Stimulated activated CD8-positive, alpha-beta memory T cell treated with anti-CD3 and anti-CD28 coated beads, Interleukin-15, amount 100 ng/mL, for 48 hours (primary cell): ENCODE data around the gene EFEMP1.

Source experiments
- DNase-seq, 2 donors: peaks; one replicate each; pipeline ENCODE4 v3.0.0-alpha.2; 2020; ENCODE audit warnings: low read depth in 2 of 2

Gene EFEMP1, protein sequence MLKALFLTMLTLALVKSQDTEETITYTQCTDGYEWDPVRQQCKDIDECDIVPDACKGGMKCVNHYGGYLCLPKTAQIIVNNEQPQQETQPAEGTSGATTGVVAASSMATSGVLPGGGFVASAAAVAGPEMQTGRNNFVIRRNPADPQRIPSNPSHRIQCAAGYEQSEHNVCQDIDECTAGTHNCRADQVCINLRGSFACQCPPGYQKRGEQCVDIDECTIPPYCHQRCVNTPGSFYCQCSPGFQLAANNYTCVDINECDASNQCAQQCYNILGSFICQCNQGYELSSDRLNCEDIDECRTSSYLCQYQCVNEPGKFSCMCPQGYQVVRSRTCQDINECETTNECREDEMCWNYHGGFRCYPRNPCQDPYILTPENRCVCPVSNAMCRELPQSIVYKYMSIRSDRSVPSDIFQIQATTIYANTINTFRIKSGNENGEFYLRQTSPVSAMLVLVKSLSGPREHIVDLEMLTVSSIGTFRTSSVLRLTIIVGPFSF

GRCh38 chr2:55923091-55923981 is at the start of gene EFEMP1:
Gene EFEMP1, minus strand, starts transcription at chr2:55923782. Its CDS starts 1,342 bp downstream, at chr2:55922440.
- DNase-seq: no peak

DNA sequence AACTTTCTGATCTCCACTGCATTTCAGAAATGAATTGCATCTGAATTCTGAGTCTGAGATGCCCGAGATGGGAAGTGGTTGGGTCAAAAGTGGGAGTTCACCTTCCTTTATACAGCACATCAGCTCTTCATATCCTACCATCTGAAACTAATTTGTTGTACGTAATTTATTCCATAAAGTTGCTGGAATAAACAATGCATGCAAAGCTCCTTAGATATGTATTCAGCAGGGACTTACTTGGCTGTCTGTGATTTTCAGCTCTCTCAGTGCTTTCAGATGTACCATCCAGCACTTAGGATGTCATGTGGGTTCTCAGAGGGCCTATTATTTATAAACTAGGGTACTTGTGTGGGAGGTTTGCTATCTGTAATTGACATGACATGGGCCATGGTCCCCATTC is 46.9 kb upstream of the EFEMP1 start:
- DNase-seq: no peak

DNA sequence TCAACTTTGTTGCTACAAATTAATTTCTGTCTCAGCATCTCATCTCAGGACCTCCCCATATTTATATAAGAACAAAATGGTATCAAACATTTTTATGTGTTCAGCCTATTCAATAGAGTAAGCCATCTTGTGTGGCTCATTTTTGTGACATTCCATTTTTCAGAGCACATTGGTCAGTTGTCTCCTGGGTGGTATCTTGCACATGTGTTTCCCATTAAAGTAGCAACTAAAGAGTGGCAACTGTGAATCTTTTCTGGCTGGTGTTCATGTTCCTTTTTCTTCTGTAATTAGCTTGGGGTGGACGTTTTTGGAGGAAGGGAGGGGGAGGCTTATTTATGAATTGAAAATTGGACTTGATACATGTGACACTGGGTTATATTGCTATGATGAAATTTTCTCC is 45.4 kb upstream of the EFEMP1 start:
- no peak for DNase-seq

DNA sequence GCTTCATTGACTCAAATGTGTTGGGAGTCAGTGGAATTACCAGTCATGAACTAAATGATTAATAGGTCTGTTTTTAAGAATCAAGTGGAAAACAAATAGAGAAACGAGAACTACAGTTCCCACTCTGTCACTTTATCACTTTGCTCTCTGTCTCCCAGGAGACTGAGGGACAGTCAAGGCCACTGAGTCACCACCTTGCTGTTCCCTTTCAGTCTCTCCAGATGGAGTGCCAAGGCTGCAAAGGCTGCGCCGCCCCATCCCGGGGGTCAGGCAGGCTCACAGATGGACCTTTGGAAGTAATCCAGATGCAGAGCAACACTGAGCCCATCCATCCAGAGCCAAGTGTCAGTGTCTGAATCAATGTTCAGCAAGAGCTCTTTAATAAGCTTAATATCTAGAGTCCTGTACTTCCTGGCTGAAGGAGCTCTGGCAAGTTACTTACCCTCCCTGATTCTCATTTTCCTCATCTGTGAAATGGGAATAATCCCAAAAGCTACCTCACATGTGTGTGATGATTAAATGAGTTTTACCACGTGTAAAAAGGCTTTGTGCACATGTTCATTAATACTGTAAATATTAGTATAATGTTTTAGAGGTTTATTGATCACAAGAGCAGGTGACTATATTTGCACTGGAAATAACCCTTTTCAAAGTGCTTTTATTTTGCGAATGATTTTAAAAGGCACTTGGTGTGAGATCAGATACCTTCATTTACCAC is 43.0 kb upstream of the EFEMP1 start:
- DNase-seq: no peak

DNA sequence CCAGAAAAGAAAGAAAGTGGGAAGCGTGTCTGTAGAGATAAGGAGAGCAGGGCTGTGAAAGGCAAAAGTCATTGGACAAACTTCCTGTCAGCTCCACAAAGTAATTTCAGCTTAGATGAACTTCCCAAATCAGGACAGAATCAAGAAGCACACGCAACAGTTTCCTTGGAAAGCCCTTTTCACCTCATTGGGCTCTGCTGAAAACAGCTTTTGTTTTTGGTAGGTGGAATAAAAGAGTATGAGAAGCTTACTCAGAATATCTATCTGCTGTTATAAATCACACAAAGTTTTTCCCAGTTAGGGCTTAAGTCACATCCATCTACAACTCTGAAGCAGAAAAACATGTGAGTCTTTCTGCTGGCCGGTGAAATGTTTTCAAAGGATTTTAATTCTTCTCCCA is 42.4 kb upstream of the EFEMP1 start:
- no peak for DNase-seq

DNA sequence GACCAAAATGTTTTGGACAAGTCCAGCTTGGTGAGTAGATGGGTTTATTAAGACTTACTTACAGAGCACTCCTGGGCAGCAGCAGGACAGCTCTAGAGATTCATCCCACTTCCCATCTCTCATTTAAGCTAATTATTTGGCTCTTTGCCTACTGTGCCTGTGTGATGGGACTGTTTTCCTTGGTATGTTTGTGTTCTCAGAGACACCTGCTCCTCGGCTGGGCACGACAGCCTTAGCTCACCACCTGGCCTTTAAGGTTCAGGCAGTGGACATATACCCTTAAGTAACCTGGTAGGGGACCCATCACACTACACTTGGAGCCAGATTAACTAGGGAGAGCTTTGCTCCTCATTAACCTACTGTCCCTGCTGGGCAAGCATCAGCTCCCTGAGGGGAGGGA is 41.7 kb upstream of the EFEMP1 start:
- DNase-seq: no peak

DNA sequence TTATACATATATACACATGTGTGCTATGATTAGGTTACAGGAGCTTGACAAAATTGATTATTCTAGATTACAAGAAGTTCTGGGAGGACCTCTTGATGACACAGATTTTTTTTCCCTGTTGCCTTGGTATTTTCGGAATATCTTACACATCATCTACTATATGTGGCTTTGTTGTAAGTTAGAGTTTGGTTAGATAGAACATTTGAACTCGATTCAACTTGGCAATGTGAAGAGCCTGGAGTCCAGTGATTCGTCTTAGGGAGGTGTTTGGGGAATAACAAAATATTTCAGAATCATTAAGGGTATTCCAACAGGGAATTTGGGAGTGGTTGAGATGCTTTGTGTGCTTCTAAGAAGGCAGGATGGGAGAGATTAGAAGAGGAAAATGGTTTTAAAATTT is 39.3 kb upstream of the EFEMP1 start:
- no peak for DNase-seq

GRCh38 chr2:55961318-55961911 is 37.8 kb upstream of the EFEMP1 start:
- DNase-seq: no peak

DNA sequence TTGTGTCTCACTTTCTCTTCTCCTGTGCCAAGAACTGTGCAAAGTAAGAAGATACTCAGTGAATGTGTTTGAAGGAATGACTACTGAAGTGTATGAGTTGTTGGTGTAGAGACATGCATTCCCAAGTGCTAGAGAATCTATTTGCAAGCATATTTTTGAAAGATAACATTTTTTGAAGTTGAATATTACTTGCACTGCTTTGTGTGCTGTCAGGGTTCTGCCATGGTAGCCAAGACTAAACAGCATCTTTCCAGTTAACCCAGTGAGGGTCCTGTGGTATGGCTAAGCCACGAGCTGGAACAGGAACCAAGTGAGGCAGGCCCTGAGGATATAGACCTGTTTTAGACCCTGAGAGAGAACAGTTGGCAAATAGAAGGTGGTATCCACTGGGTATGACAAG is 35.2 kb upstream of the EFEMP1 start:
- no peak for DNase-seq

- no peak for DNase-seq
Observed at GRCh38 chr2:55957142-55957541, 33.6 kb upstream of the EFEMP1 start.

DNA sequence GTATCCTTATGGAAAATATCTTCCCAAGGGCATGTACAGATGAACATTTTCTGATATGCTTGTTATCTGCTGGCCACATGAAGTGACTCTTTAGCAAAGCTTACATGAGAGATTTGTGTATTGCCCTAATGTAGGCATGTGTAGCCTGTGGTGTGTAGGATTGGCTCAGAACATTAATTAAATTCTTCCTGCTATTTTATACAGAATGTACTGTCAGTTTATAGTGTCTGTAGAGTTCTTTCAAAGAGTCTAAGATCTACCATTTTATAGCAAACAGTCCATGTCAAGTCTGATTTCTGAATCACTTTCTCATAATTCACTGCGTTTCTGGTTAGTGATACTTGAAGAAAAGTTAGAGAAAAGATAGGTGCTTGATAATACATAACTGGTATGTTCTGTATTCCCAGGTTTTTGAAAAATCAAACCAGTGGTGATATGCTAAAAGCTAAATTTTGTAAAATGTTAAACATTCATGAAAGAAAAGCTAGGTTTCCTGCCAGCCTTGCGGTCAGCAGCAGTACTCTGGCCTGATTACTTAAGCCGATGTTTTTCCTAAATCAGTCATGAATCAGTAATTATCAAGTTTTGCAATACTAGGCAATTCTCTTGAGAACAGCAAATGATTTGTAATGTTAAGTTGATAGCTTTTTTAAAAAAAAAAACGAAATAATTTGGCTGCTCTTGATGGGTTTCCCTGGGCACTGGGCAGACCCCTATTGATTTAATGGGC is 30.9 kb upstream of the EFEMP1 start:
- DNase-seq: no peak

DNA sequence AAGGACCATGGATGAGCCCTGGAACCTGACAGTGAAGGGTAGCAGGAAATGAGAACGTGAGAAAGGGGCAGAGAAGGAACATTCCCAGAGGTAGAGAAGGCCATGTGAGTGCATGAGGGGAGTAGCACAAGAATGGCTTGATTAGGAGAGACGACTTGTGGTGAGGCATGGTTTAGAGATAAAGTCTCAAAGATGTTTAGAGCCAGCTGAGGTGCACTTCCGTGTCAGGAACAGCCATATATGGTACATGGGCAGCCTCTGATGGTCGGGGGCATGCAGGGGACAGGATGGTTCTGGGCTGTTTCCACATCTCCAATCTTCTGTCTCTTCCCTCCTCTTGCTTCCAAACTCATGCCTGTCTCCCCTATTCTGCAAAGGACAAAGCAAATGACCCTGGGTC is 28.8 kb upstream of the EFEMP1 start:
- no peak for DNase-seq

GRCh38 chr2:55951533-55951932 is 28.0 kb upstream of the EFEMP1 start:
- DNase-seq: no peak

DNA sequence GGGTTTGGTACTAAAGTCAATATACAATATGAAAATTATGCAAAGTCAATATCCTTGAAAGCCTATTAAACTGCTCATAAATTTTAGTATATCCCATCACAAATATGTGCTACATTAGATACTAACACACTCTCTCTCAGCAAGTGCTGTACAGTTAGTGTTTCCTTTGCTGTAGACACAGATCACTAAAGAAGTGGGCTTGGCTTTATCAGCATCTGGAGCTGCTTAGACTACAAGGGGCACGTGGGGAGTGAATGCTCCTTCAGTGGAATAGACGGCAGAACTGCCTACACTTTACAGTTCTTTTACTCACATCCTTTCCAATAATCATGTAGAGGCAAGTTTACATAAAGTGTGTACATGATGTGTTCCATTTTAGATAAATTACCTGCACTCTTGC is 26.0 kb upstream of the EFEMP1 start:
- no peak for DNase-seq

GRCh38 chr2:55949211-55949610 is 25.6 kb upstream of the EFEMP1 start:
- DNase-seq: no peak

- DNase-seq: no peak
Observed at GRCh38 chr2:55948176-55948923, 24.8 kb upstream of the EFEMP1 start.

- no peak for DNase-seq
Observed at GRCh38 chr2:55947752-55948151, 24.2 kb upstream of the EFEMP1 start.

GRCh38 chr2:55946793-55947192 is 23.2 kb upstream of the EFEMP1 start:
- DNase-seq: no peak

- no peak for DNase-seq
Observed at GRCh38 chr2:55943466-55943865, 19.9 kb upstream of the EFEMP1 start.

- no peak for DNase-seq
Observed at GRCh38 chr2:55936351-55936750, 12.8 kb upstream of the EFEMP1 start.
